Heart right ventricle (tissue), 16 donors: ENCODE measurements around the gene SMOC1. TPM values are rescaled to one million over a fixed set of nuclear protein-coding genes. Genes with fewer than 3 reads are reported as not detected.

Experiments used
- ATAC-seq, 8 donors: fragments of 200-7000 bp; cut with Tn5 transposase; one replicate each; pipeline ENCODE4 v1.9.1; 2020; ENCODE audit warnings: mild to moderate bottlenecking in 8 of 8, moderate library complexity in 8 of 8, moderate number of reproducible peaks in 1 of 8
- DNase-seq, 2 donors: peaks; one replicate each; pipeline ENCODE4 v3.0.0-alpha.2; 2020
- H3K27ac ChIP-seq, 10 donors: fragments of 200-600 bp; sonication (generic) in 2 of 10; one replicate each; pipeline versions ENCODE4 v1.5.0 to v1.8.0; 2020 to 2022; ENCODE audit warnings: mild to moderate bottlenecking in 3 of 10
- H3K27me3 ChIP-seq, 7 donors: fragments of 200-600 bp; one replicate each; pipeline ENCODE4 v1.8.0; 2021 to 2022; ENCODE audit warnings: mild to moderate bottlenecking in 2 of 7
- H3K36me3 ChIP-seq, 9 donors: fragments of 200-600 bp; sonication (generic) in 1 of 9; one replicate each; pipeline versions ENCODE4 v1.5.0 to v1.8.0; 2020 to 2022; ENCODE audit warnings: mild to moderate bottlenecking in 2 of 9
- H3K4me1 ChIP-seq, 9 donors: fragments of 200-600 bp; sonication (generic) in 1 of 9; one replicate each; pipeline versions ENCODE4 v1.5.0 to v1.8.0; 2020 to 2022; ENCODE audit warnings: mild to moderate bottlenecking in 4 of 9
- H3K4me3 ChIP-seq, 10 donors: fragments of 200-600 bp; sonication (generic) in 2 of 10; one replicate each; pipeline versions ENCODE4 v1.5.0 to v1.8.0; 2020 to 2022; ENCODE audit warnings: mild to moderate bottlenecking in 7 of 10, moderate library complexity in 2 of 10
- H3K9me3 ChIP-seq, 11 donors: fragments of 200-600 bp in 10 of 11; sonication (generic) in 2 of 11; one replicate each; pipeline versions ENCODE4 v1.5.0 to v1.8.0; 2013 to 2022; ENCODE audit warnings: mild to moderate bottlenecking in 2 of 11, control low read depth in 1 of 11, moderate library complexity in 1 of 11
- WGBS, 2 donors: extraction: QIAGEN DNeasy Blood & Tissue Kit; methylation state at CpG; one replicate each; pipeline ENCODE4 v1.1.7; 2013; ENCODE audit warnings: inconsistent platforms in 1 of 2; 5-methylcytosine and 5-hydroxymethylcytosine counted together
- intact Hi-C, 10 donors: fragments of 100-400 bp; cut with DNase I; formaldehyde crosslinking; loops; one replicate each; pipeline versions ENCODE4 v1.11.1 to v1.14.2; 2022
- polyA plus RNA-seq, 2 donors: library from polyadenylated mRNA; stranded (reverse); fragments of 200-250 nt; gene quantifications; one replicate each; pipeline ENCODE4 v1.2.3, GENCODE V29; 2013
- total RNA-seq, 10 donors: library from RNA; stranded (reverse); fragmentation: NEBNext Ultra II Directional in 3 of 10; extraction: Animal tissue kit (Norgen Biotek cat#: 25700) in 3 of 10; gene quantifications; one replicate each; pipeline versions ENCODE4 v1.2.1 to v1.2.4, GENCODE V29; 2021 to 2023
- TF ChIP-seq, protein P1 (sequence below), 9 donors: fragments of 200-600 bp; sonication (generic) in 2 of 9; IDR thresholded peaks; one replicate each; pipeline versions ENCODE4 v1.5.0 to v1.8.0; 2021 to 2022; ENCODE audit warnings: antibody characterized with exemption in 9 of 9, mild to moderate bottlenecking in 5 of 9, moderate library complexity in 1 of 9
- donor health status: Arrhythmogenic right ventricular cardiomyopathy.
- donor health status: ischemic (EF 13 %, LVEDD 7.1; RV severe dilation, severe dysfunction).
- donor health status: healthy with polysubstance abuse.
- donor health status: DM: no; HTN: yes; CAD: no.
- donor health status: DM: no; HTN: no; CAD: no.
- donor health status: ischemic (EF 25% LVEDD 6.9; RV normal size, moderate dysfunction).
- donor health status: ischemic (EF 25% LVEDD 5.7; RV mildly dilated, moderate dysfunction).
- donor health status: healthy.
- donor health status: DM: yes; HTN: yes; CAD: no.
- donor health status: Ischemic cardiomyopathy.
- donor health status: ischemic (EF 35%, LVEDD 5.7; RV mildly dilated, moderate dysfunction).
- donor health status: nonischemic (EF 11% LVEDD 7.7; RV severe dilation, severe dysfunction).
- donor health status: DM: yes; HTN: yes; CAD: no.
- donor health status: PGD.
- donor health status: ischemic (EF 29% LVEDD 5.4; RV normal size, mild dysfunction).
- donor health status: nonischemic (EF 23%, LVEDD 6.1; RV moderate dilation, normal function).

The SMOC1 gene
- total and polyA plus RNA-seq, 12 donors: 0.15 to 6.8 (median 1.3) TPM

DNA sequence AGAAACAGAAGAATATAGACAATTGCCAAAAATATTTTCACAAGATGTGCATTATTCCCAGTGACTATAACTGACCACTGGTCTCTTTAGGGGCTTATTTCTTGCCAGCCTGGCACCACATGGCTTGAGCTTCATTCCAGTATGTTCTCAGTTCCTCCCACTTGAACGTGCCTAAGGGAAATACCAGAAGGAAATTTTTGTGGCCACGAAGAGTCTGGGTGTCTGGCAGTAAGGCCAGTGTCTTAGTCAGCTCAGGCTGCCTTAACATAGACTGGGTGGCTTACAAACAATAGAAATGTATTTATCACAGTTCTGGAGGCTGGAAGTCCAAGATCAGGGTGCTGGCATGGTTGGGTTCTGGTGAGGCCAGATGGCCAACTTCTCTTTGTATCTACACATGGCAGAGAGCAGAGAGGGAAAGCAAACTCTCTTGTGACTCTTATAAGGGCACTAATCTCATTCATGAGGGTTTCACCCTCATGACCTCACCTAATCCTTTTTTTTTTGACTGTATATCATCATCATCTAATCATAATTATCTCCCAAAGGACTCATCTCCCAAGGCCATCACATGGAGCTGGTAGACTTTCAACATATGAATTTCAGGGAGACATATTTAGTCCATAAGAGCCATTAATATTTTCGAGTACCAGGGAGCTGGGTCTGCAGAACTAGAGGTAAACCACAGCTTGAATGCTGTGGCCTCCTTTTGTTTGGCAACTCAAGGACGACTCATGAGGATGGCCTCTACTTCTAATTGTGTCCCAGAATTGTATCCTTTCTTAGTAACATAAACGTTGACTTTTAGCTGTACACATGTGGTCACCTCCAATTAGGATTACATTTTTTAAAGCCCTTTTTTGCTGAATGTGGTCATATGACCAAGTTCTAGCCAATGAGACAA, 5.1 kb upstream of the SMOC1 start:
- Histone ChIP-seq H3K4me1 (peaks cover 0 to 4% (median 0%) of the 10 kb centered on the region in 9 donors), H3K27me3 (peaks cover 0 to 29% (median 16%) of the 10 kb centered on the region in 7 donors), H3K4me3 (no peak overlapping the region), H3K36me3 (no peaks in the 10 kb centered on the region), H3K27ac (no peak overlapping the region), H3K9me3 (peaks cover 0 to 16% (median 0%) of the 10 kb centered on the region in 11 donors)
- 75 to 77% methylated on average over 5 of the region's 5 CpGs for WGBS, 2 donors
- TF ChIP-seq, protein P1, sequence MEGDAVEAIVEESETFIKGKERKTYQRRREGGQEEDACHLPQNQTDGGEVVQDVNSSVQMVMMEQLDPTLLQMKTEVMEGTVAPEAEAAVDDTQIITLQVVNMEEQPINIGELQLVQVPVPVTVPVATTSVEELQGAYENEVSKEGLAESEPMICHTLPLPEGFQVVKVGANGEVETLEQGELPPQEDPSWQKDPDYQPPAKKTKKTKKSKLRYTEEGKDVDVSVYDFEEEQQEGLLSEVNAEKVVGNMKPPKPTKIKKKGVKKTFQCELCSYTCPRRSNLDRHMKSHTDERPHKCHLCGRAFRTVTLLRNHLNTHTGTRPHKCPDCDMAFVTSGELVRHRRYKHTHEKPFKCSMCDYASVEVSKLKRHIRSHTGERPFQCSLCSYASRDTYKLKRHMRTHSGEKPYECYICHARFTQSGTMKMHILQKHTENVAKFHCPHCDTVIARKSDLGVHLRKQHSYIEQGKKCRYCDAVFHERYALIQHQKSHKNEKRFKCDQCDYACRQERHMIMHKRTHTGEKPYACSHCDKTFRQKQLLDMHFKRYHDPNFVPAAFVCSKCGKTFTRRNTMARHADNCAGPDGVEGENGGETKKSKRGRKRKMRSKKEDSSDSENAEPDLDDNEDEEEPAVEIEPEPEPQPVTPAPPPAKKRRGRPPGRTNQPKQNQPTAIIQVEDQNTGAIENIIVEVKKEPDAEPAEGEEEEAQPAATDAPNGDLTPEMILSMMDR (IDR thresholded peaks at IDR 0.05): no peak
- intact Hi-C loops: no loop called here
- DNase-seq: no peak
- ATAC-seq: no peak

DNA sequence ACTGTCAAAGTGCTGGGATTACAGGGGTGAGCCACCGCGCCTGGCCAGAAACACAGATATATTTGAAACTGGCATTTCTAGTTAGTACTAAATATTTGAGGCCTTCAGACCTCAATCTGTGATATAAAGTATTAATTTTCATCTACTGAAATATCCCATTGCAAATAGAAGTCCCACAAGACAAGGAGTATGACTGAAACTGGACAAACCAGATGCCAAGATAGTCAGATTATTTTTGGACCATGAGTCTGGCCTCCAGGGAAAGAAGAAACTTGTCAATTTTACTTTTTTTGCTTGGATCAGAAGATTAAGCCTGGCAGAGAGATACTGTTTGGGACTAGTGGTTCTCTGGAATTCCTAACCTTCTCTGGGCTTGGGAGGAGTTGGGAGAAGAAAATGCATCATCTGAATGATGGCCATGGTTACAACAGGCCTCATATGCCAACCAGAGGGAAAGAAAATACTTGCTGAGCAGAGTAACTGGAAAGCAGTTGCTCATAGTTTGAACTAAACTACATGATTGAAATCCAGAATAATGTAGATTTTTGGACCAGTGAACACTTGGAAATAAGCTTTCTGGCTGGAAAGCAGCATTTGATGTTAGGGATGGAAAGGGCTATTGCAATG, 2.9 kb upstream of the SMOC1 start:
- ATAC-seq (no peak), DNase-seq (no peak)
- H3K4me3 ChIP-seq: no peak overlapping the region
- peaks cover 0 to 48% (median 37%) of the 10 kb centered on the region in 7 donors for H3K27me3 ChIP-seq
- peaks cover 0 to 8% (median 3%) of the 10 kb centered on the region in 9 donors for H3K4me1 ChIP-seq
- H3K9me3 ChIP-seq: peaks cover 0 to 11% (median 0%) of the 10 kb centered on the region in 11 donors
- no peaks in the 10 kb centered on the region for H3K36me3 ChIP-seq
- TF ChIP-seq, protein P1 (IDR thresholded peaks at IDR 0.05): no peak
- intact Hi-C loops: loop anchor here in 1 of 10 donors (5.0 kb wide), 1 partner anchor 151 kb away; no protein-coding TSS in a partner anchor
- H3K27ac ChIP-seq: no peak overlapping the region
- WGBS, 2 donors: 43 to 47% methylated on average over 2 of the region's 2 CpGs

DNA sequence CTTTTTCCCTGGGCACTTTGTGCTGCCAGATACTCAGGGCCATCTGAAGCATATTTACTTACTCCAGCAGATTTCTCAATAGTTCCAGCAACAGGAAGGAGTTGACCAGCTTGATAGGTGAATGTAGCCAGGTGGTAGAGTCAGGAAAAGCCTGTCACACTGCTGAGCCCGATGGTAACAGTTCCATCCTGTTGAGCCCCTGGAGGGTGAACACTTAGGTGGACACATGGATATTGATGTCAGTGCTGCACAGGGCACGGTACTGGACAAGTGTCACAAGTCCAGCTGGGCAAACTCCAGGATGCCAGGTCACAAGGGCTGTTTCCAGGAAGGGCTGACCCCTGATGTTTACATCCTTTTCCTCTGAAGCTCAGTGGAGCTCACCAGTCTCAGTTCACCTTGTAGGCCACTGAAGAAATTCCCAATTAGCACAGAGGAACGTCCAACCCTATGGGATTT, 2.3 kb upstream of the SMOC1 start:
- no peak overlapping the region for H3K27ac ChIP-seq
- H3K4me3 ChIP-seq: no peak overlapping the region
- TF ChIP-seq, protein P1 (IDR thresholded peaks at IDR 0.05): no peak
- DNase-seq (no peak), ATAC-seq (no peak)
- H3K4me1 ChIP-seq: peaks cover 0 to 8% (median 3%) of the 10 kb centered on the region in 9 donors
- intact Hi-C loops: loop anchor here in 1 of 10 donors (5.0 kb wide), 1 partner anchor 150 kb away; no protein-coding TSS in a partner anchor
- peaks cover 0 to 11% (median 0%) of the 10 kb centered on the region in 11 donors for H3K9me3 ChIP-seq
- no peaks in the 10 kb centered on the region for H3K36me3 ChIP-seq
- 43 to 47% methylated on average over 3 of the region's 3 CpGs for WGBS, 2 donors
- H3K27me3 ChIP-seq: peaks cover 0 to 53% (median 42%) of the 10 kb centered on the region in 7 donors

DNA sequence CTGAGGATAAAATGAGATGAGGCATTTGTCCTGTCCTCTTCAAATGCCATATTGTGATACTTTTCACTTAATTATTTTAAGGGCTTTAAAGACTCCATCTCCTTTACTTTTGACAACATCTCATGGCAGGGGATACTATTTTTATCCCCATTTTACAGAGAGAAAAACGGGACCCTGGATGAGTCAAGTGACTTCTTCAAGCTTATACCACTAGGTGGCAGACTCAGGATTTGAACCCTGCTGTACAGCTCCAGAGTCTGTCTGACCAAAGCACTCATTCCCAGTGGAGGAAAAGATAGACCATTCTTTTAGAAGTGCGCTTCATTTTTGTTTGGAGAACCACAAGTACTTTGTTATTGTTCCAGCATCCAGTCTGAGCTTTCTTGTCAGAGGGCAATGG, 1.7 kb upstream of the SMOC1 start:
- peaks cover 0 to 11% (median 0%) of the 10 kb centered on the region in 11 donors for H3K9me3 ChIP-seq
- WGBS, 2 donors: 32 to 34% methylated on average over 2 of the region's 2 CpGs
- H3K36me3 ChIP-seq: no peaks in the 10 kb centered on the region
- intact Hi-C loops: loop anchor here in 1 of 10 donors (5.0 kb wide), 1 partner anchor 150 kb away; no protein-coding TSS in a partner anchor
- ATAC-seq (no peak), DNase-seq (no peak)
- H3K4me3 ChIP-seq: no peak overlapping the region
- no peak overlapping the region for H3K27ac ChIP-seq
- peaks cover 0 to 58% (median 47%) of the 10 kb centered on the region in 7 donors for H3K27me3 ChIP-seq
- H3K4me1 ChIP-seq: peaks cover 0 to 8% (median 3%) of the 10 kb centered on the region in 9 donors
- TF ChIP-seq, protein P1 (IDR thresholded peaks at IDR 0.05): peak in 7 of 9 donors; percentile 15 to 44 (median 36)
